Endothelial cell (in vitro differentiated cells): ENCODE data around the gene STX8. TPM values are rescaled to one million over a fixed set of nuclear protein-coding genes. Genes with fewer than 3 reads are reported as not detected.

Source experiments
- DNase-seq: peaks from one replicate; pipeline ENCODE4 v3.0.0; 2021; ENCODE audit warnings: low spot score
- H3K27ac Mint-ChIP-seq: one replicate; pipeline ENCODE4 v1.8.0; 2021; ENCODE audit warnings: mixed read lengths, inconsistent platforms; ENCODE audit not compliant: unreplicated experiment
- H3K27me3 Mint-ChIP-seq: one replicate; pipeline ENCODE4 v1.8.0; 2021; ENCODE audit warnings: mild to moderate bottlenecking, moderate library complexity, mixed read lengths, inconsistent platforms; ENCODE audit not compliant: unreplicated experiment
- H3K36me3 Mint-ChIP-seq: one replicate; pipeline ENCODE4 v1.8.0; 2021; ENCODE audit warnings: mild to moderate bottlenecking, low read depth, mixed read lengths, inconsistent platforms; ENCODE audit not compliant: unreplicated experiment
- H3K4me1 Mint-ChIP-seq: one replicate; pipeline ENCODE4 v1.8.0; 2021; ENCODE audit warnings: mild to moderate bottlenecking, mixed read lengths, inconsistent platforms; ENCODE audit not compliant: unreplicated experiment
- H3K4me3 Mint-ChIP-seq: one replicate; pipeline ENCODE4 v1.8.0; 2021; ENCODE audit warnings: mild to moderate bottlenecking, mixed read lengths, inconsistent platforms; ENCODE audit not compliant: unreplicated experiment
- H3K9me3 Mint-ChIP-seq: one replicate; pipeline ENCODE4 v1.8.0; 2021; ENCODE audit warnings: mixed read lengths, inconsistent platforms; ENCODE audit not compliant: unreplicated experiment
- CTCF ChIP-seq: fragments of 200-600 bp; sonication (generic); IDR thresholded peaks from one replicate; pipeline ENCODE4 v1.5.0; 2021; ENCODE audit warnings: antibody characterized with exemption; ENCODE audit not compliant: unreplicated experiment
- total RNA-seq: library from RNA; stranded (reverse); fragmentation: NEBNext Ultra II Directional; extraction: Animal tissue kit (Norgen Biotek cat#: 25700); gene quantifications from one replicate; pipeline ENCODE4 v1.2.1, GENCODE V29; 2021; ENCODE audit not compliant: unreplicated experiment

Gene STX8
- total RNA-seq, 1 donor from 2014 or later, result 49.2 TPM

DNA sequence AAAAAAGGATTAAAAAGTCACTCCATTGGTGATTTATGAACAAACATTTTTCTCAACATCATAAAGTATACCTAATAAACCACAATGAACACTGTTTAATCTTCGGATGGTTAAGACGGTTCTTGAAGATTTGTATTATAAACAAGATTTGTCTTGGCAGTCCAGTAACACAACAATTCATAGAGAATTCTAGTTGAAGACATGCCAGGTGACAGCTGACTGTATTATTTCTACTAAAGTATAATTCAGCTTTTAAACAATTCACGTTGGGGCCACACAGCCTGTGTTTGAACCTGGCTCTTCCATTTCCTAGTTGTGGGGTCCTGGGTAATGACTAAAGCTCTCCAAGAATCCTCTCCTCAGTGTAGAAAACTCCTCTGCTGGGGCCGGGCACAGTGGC lies 22.0 kb downstream of the STX8 start:
- TF ChIP-seq CTCF, result no peak
- no peaks in the 10 kb centered on the region for H3K4me1 Mint-ChIP-seq
- peaks cover 1% of the 10 kb centered on the region for H3K27me3 Mint-ChIP-seq
- H3K36me3 Mint-ChIP-seq, result no peaks in the 10 kb centered on the region
- no peak overlapping the region for H3K27ac Mint-ChIP-seq
- no peak overlapping the region for H3K4me3 Mint-ChIP-seq
- no peak for DNase-seq
- no peaks in the 10 kb centered on the region for H3K9me3 Mint-ChIP-seq

- H3K27ac Mint-ChIP-seq, result no peak overlapping the region
- no peak for TF ChIP-seq CTCF
- H3K4me1 Mint-ChIP-seq, result no peaks in the 10 kb centered on the region
- peaks cover 1% of the 10 kb centered on the region for H3K27me3 Mint-ChIP-seq
- no peaks in the 10 kb centered on the region for H3K36me3 Mint-ChIP-seq
- H3K9me3 Mint-ChIP-seq, result no peaks in the 10 kb centered on the region
- no peak overlapping the region for H3K4me3 Mint-ChIP-seq
- DNase-seq, result no peak
Observed at GRCh38 chr17:9553181-9553580, 22.4 kb downstream of the STX8 start.

DNA sequence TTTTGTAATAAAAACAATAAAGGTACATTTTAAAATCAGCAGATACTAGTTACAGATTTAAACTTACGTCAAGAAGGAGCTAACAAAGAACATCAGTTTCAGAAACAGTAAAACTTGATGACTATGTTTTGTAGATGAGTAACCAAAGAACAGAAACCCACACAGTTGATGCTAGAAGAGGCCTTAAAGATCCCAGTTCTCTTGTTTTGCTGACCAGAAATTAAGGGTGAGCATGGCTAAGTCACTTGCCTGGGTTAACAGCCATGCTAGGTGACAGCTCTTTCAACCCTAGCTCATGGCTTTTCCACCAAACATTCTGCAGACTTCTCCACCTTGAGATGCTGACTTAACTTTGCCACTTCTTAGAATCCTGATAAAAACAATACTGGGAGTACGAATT lies 26.4 kb downstream of the STX8 start:
- Mint-ChIP-seq H3K27me3 (peaks cover 2% of the 10 kb centered on the region), H3K9me3 (no peaks in the 10 kb centered on the region), H3K4me1 (no peaks in the 10 kb centered on the region), H3K36me3 (no peaks in the 10 kb centered on the region), H3K4me3 (no peak overlapping the region), H3K27ac (no peak overlapping the region)
- TF ChIP-seq CTCF, result no peak
- no peak for DNase-seq

DNA sequence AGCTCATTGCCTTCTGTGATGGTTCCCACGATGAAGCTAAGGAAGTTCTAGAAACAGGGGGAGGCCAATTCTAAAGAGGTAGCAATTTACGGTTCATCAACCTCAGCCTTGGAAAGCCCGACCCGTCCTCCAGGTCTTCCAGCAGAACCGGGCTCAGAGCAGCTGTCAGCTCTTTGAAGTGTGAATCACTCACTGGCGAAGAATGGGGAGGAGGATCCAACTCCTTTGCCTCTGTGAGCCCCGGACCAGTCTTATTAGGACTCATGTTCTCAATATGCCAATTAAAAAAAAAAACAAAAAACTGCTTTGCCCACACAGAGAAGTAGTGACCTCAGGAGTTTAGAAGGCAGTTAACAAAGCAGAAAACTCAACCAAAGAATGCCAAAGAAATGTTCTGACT lies 31.4 kb downstream of the STX8 start:
- Mint-ChIP-seq H3K4me1 (no peaks in the 10 kb centered on the region), H3K27ac (no peak overlapping the region), H3K4me3 (no peak overlapping the region), H3K9me3 (no peaks in the 10 kb centered on the region), H3K27me3 (peaks cover 1% of the 10 kb centered on the region), H3K36me3 (peaks cover 11% of the 10 kb centered on the region)
- no peak for TF ChIP-seq CTCF
- DNase-seq, result no peak

DNA sequence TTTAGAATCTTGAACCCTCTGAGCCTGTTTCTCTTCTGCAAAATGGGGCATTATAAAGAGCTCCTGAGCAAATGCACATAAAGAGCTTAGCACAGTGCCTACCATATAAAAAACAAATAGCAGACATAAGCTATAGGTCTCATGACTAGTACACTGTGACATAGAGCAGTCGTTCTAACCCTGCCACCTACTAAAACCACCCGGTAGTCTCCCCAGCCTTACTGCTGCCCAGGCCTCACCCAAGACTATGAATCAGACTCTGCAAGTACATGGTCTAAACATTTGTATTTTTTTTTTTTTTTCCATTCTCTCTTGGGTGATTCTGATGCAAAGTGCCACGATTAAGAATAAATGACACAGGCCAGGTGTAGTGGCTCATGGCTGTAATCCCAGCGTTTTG lies 33.9 kb downstream of the STX8 start:
- H3K27me3 Mint-ChIP-seq, result peaks cover 1% of the 10 kb centered on the region
- H3K4me1 Mint-ChIP-seq, result no peaks in the 10 kb centered on the region
- DNase-seq, result no peak
- peaks cover 11% of the 10 kb centered on the region for H3K36me3 Mint-ChIP-seq
- H3K4me3 Mint-ChIP-seq, result no peak overlapping the region
- no peak for TF ChIP-seq CTCF
- H3K27ac Mint-ChIP-seq, result no peak overlapping the region
- no peaks in the 10 kb centered on the region for H3K9me3 Mint-ChIP-seq
